Occipital lobe (tissue), 2 donors: ENCODE measurements around the gene ANKS1B. TPM values are rescaled to one million over a fixed set of nuclear protein-coding genes. Genes with fewer than 3 reads are reported as not detected.
"Not testable (repeated sequence)": the region's sequence is repeated elsewhere in the genome, so short reads cannot be mapped to it uniquely, and the experiment has no call there.

ENCODE experiments used
- DNase-seq: peaks from one replicate; lab custom pipeline; 2025; lab: John Stamatoyannopoulos, UW
- total RNA-seq: library from RNA; depleted of rRNA; stranded (reverse); fragments of >200 nt; gene quantifications from one replicate; pipeline ENCODE4 v1.2.3, GENCODE V29; 2014

Gene ANKS1B
- total RNA-seq, 1 donor from 2014 or later: 452 TPM

GRCh38 chr12:99598785-99599184 is 386.0 kb downstream of the ANKS1B start:
- DNase-seq: no peak

GRCh38 chr12:99596762-99597161 is 388.0 kb downstream of the ANKS1B start:
- DNase-seq: no peak

GRCh38 chr12:99577125-99577524 is 407.6 kb downstream of the ANKS1B start:
- not testable (repeated sequence) for DNase-seq

- no peak for DNase-seq
Observed at GRCh38 chr12:99573980-99574379, 410.8 kb downstream of the ANKS1B start.

- DNase-seq: no peak
Observed at GRCh38 chr12:99567072-99567471, 417.7 kb downstream of the ANKS1B start.

- DNase-seq: no peak
Observed at GRCh38 chr12:99558109-99558508, 426.6 kb downstream of the ANKS1B start.

GRCh38 chr12:99553461-99553860 is 431.3 kb downstream of the ANKS1B start:
- no peak for DNase-seq

GRCh38 chr12:99552022-99552421 is 432.7 kb downstream of the ANKS1B start:
- no peak for DNase-seq

GRCh38 chr12:99549651-99550050 is 435.1 kb downstream of the ANKS1B start:
- no peak for DNase-seq

GRCh38 chr12:99549196-99549595 is 435.5 kb downstream of the ANKS1B start:
- no peak for DNase-seq

GRCh38 chr12:99544457-99544856 is 440.3 kb downstream of the ANKS1B start:
- no peak for DNase-seq

- no peak for DNase-seq
Observed at GRCh38 chr12:99529966-99530365, 454.8 kb downstream of the ANKS1B start.

GRCh38 chr12:99528478-99528877 is 456.3 kb downstream of the ANKS1B start:
- no peak for DNase-seq

- no peak for DNase-seq
Observed at GRCh38 chr12:99523853-99524252, 460.9 kb downstream of the ANKS1B start.

GRCh38 chr12:99522456-99522855 is 462.3 kb downstream of the ANKS1B start:
- DNase-seq: no peak

- DNase-seq: no peak
Observed at GRCh38 chr12:99521664-99522063, 463.1 kb downstream of the ANKS1B start.

GRCh38 chr12:99513066-99513465 is 471.7 kb downstream of the ANKS1B start:
- no peak for DNase-seq

GRCh38 chr12:99505805-99506204 is 478.9 kb downstream of the ANKS1B start:
- no peak for DNase-seq

GRCh38 chr12:99498756-99499155 is 486.0 kb downstream of the ANKS1B start:
- no peak for DNase-seq

- no peak for DNase-seq
Observed at GRCh38 chr12:99495799-99496198, 488.9 kb downstream of the ANKS1B start.

GRCh38 chr12:99493197-99493596 is 491.5 kb downstream of the ANKS1B start:
- no peak for DNase-seq

GRCh38 chr12:99486277-99486676 is 498.5 kb downstream of the ANKS1B start:
- DNase-seq: no peak

- no peak for DNase-seq
Observed at GRCh38 chr12:99479149-99479548, 505.6 kb downstream of the ANKS1B start.

GRCh38 chr12:99476956-99477355 is 507.8 kb downstream of the ANKS1B start:
- DNase-seq: no peak
